WERI-Rb-1 (cell line): ENCODE results near the gene HSDL1.

Experiments
- DNase-seq: peaks from one replicate; pipeline ENCODE4 v3.0.0-alpha.2; 2020
- H3K27ac ChIP-seq: fragments of 250-450 bp; sonication (Bioruptor Pico); 2 replicates; pipeline ENCODE4 v1.5.1; 2020; ENCODE audit warnings: mild to moderate bottlenecking, moderate library complexity
- H3K27me3 ChIP-seq: fragments of 250-450 bp; sonication (Bioruptor Pico); 2 replicates; pipeline ENCODE4 v1.5.1; 2021; ENCODE audit warnings: mild to moderate bottlenecking, low read depth, moderate library complexity; ENCODE audit not compliant: insufficient read depth, severe bottlenecking
- H3K36me3 ChIP-seq: fragments of 250-450 bp; sonication (Bioruptor Pico); 2 replicates; pipeline ENCODE4 v1.5.1; 2020; ENCODE audit warnings: mild to moderate bottlenecking, moderate library complexity
- H3K4me3 ChIP-seq: 2 replicates; pipeline ENCODE4 v1.5.1; 2011; ENCODE audit warnings: low read depth, mild to moderate bottlenecking, control low read depth, low read length
- H3K9me3 ChIP-seq: fragments of 250-450 bp; sonication (Bioruptor Pico); 2 replicates; pipeline ENCODE4 v1.5.1; 2021; ENCODE audit warnings: mild to moderate bottlenecking, moderate library complexity; ENCODE audit not compliant: severe bottlenecking
- CTCF ChIP-seq: IDR thresholded peaks from 2 replicates; pipeline ENCODE4 v1.5.1; 2011; ENCODE audit warnings: low read depth, mild to moderate bottlenecking, control low read depth, inconsistent platforms, low read length

Gene HSDL1

DNA sequence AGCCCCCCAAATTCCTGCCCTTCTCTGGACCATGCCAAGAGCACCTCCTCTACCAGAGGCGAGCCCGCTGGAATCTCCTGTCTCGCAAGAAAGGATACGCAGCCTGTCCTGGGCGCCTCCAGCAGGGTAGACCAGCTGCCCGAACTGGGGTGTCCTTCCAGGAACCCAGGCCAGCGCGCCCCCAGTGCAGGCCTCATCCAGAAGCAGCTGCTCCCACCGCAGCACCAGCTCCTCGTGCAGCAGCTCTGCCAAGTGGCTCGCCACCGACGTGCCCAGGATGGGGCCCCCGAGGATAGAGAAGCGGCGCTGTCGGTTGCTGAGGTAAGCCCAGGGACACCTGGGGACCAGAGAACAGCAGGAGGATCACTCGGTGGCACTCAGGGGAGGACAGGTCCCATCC, 37.1 kb upstream of the HSDL1 start:
- H3K4me3 ChIP-seq: no peak overlapping the region
- no peak for TF ChIP-seq CTCF
- no peak for DNase-seq
- H3K27ac ChIP-seq: no peak overlapping the region
- no peaks in the 10 kb centered on the region for H3K27me3 ChIP-seq
- H3K9me3 ChIP-seq: no peaks in the 10 kb centered on the region
- peaks cover 3% of the 10 kb centered on the region; the same call in 1 of the 2 replicates for H3K36me3 ChIP-seq

DNA sequence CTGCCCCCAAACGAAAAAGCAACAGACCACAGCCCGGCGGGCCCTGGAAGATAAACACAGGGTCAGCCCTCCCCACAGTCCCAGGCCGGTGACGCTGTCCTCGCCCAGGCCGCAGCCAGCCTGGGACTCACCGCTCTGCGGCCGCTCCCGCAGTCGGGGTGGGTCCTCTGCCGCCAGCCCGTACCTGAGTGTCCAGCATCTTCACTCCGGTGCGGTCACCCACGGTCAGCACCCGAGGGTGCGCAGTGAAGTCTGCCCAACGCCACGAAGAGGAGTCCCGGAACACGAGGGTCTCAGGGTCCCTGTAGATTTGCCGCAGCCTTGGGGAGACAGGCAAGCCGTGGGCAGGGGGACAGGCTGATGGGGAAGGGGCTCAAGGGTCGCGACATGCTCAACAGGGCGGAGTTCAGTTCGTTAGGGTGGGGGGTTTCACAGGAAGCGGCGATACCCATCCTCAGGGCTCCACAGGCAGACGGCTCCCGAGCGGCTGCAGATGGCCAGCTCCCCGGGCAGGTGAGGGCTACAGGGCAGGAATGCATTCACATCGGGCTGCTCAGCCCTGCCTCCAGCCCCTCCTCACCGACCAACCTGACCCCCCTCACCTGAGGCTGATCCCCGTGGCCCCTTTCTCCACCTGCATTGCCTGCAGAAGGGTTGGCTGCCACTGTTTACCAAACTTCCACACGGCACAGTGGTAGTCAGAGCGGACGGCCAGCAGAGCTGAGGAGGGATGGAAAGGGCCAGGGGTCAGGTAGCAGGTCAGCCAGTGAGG, 36.4 kb upstream of the HSDL1 start:
- no peak for TF ChIP-seq CTCF
- H3K36me3 ChIP-seq: peaks cover 3% of the 10 kb centered on the region; the same call in 1 of the 2 replicates
- H3K9me3 ChIP-seq: no peaks in the 10 kb centered on the region
- H3K27ac ChIP-seq: no peak overlapping the region
- H3K27me3 ChIP-seq: no peaks in the 10 kb centered on the region
- DNase-seq: no peak
- H3K4me3 ChIP-seq: no peak overlapping the region

DNA sequence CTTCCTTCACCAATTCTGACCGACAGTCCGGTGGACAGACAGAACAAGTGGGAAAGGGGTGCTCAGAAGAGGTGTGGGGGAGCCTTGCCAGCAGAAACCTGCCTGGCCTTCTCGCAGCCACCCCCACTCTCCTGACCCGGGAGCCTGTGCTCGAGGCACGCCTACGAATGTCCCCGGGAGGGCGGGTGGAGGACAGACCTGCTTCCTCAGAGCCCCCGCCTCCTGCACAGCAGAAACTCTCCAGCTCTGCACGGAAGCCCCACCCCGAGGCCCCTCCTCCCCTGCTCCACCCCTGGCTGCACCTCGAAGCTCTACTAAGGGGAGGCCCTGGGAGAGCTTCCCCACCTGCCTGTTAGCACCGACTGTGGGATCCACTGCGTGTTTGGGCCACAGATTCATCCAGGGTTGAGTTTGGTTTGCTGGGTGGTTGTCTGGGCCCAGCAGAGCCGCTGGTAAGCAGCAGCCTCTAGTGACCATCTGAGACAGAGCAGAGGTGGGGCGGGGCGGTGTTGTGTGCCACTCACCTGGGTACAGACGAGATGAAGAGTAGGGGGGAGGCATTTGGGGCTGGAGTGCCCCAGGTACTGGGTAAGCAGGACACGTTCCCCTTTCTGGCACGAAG, 35.7 kb upstream of the HSDL1 start:
- Histone ChIP-seq H3K27ac (no peak overlapping the region), H3K9me3 (no peaks in the 10 kb centered on the region), H3K4me3 (no peak overlapping the region), H3K36me3 (peaks cover 3% of the 10 kb centered on the region; the same call in 1 of the 2 replicates), H3K27me3 (no peaks in the 10 kb centered on the region)
- no peak for DNase-seq
- TF ChIP-seq CTCF: no peak

- TF ChIP-seq CTCF: no peak
- Histone ChIP-seq H3K27ac (no peak overlapping the region), H3K27me3 (no peaks in the 10 kb centered on the region), H3K9me3 (no peaks in the 10 kb centered on the region), H3K36me3 (peaks cover 3% of the 10 kb centered on the region; the same call in 1 of the 2 replicates), H3K4me3 (no peak overlapping the region)
- no peak for DNase-seq
Observed at GRCh38 chr16:84179612-84180320, 34.8 kb upstream of the HSDL1 start.

DNA sequence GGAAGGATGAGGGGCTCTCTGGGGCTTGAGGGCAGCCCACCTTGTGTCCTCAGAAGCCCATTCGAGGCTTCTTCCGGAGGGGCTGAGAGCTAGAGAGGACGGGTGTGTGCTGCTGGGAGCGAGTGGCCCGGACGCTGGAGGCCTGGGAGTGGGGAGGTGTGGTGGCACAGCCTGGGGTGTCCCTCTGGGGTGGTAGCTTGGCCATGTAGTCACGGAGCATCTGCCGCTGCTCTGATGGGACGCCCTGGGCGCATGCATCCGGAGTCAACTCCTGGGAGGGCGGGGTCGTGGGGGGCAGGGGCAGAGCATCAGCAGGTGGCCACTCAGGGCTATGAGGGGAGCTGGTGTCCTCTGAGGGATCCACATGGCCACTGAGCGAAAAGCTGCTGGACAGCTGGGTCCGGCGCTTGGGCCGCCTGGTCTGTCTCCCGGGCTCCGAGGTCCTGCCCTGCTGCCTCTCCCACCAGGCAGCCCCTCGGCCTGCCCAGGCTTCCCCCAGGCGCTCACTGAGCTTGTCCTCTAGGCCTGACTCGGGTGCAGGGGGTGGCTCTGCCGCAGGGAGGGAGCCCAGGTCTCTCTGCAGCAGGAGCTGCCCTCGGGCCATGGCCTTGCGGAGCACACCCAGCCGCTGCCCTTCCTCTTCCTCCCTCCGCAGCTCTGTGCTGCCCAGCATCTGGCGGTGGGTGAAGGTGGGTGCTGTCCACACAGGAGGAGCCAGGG, 34.1 kb upstream of the HSDL1 start:
- Histone ChIP-seq H3K27me3 (no peaks in the 10 kb centered on the region), H3K9me3 (no peaks in the 10 kb centered on the region), H3K4me3 (no peak overlapping the region), H3K36me3 (peaks cover 3% of the 10 kb centered on the region; the same call in 1 of the 2 replicates), H3K27ac (no peak overlapping the region)
- DNase-seq: no peak
- no peak for TF ChIP-seq CTCF
